NT2/D1 (cell line): ENCODE data around the gene EXOC3L2.

ENCODE experiments used
- DNase-seq: peaks from one replicate; pipeline ENCODE4 v3.0.0-alpha.2; 2011; ENCODE audit warnings: low read depth, low spot score
- H3K27me3 ChIP-seq: 2 replicates; pipeline ENCODE4 v1.6.0; 2011; ENCODE audit warnings: mild to moderate bottlenecking; ENCODE audit not compliant: insufficient read length, insufficient read depth
- H3K36me3 ChIP-seq: 2 replicates; pipeline ENCODE4 v1.6.1; 2011; ENCODE audit warnings: mild to moderate bottlenecking, low read length, mixed read lengths; ENCODE audit not compliant: insufficient read depth, insufficient read length
- H3K4me1 ChIP-seq: 2 replicates; pipeline ENCODE4 v1.5.1; 2011; ENCODE audit not compliant: insufficient read depth, insufficient read length
- H3K4me3 ChIP-seq: 2 replicates; pipeline ENCODE4 v1.5.1; 2011; ENCODE audit warnings: low read depth; ENCODE audit not compliant: insufficient read length
- H3K9ac ChIP-seq: 2 replicates; pipeline ENCODE4 v1.6.0; 2011; ENCODE audit warnings: low read depth; ENCODE audit not compliant: insufficient read length
- H3K9me3 ChIP-seq: 2 replicates; pipeline ENCODE4 v1.5.1; 2011; ENCODE audit warnings: mild to moderate bottlenecking, low read length; ENCODE audit not compliant: insufficient read depth
- SUZ12 ChIP-seq: IDR thresholded peaks from 2 replicates; pipeline ENCODE4 v1.6.1; 2011; ENCODE audit not compliant: insufficient read length, insufficient read depth; ENCODE audit errors: extremely low read depth
- YY1 ChIP-seq: IDR thresholded peaks from 2 replicates; pipeline ENCODE4 v1.6.1; 2011; ENCODE audit not compliant: insufficient read length, insufficient read depth
- ZNF274 ChIP-seq: IDR thresholded peaks from 2 replicates; pipeline ENCODE4 v1.6.1; 2011; ENCODE audit warnings: mild to moderate bottlenecking, low read depth, low read length

Gene EXOC3L2

GRCh38 chr19:45179072-45179891, 65.9 kb downstream of the EXOC3L2 start:
- Histone ChIP-seq H3K4me1 (peaks cover 4% of the 10 kb centered on the region), H3K36me3 (peaks cover 8% of the 10 kb centered on the region), H3K27me3 (no peaks in the 10 kb centered on the region), H3K9me3 (no peaks in the 10 kb centered on the region), H3K9ac (peak overlapping the region; percentile 88), H3K4me3 (peak overlapping the region; percentile 75)
- TF ChIP-seq SUZ12 (no peak), YY1 (no peak)
- no peak for DNase-seq

- Histone ChIP-seq H3K36me3 (peaks cover 8% of the 10 kb centered on the region), H3K4me3 (peak within 1 kb of the TSS; percentile 87), H3K27me3 (no peaks in the 10 kb centered on the region), H3K4me1 (peaks cover 4% of the 10 kb centered on the region), H3K9me3 (no peaks in the 10 kb centered on the region), H3K9ac (peak within 1 kb of the TSS; percentile 88)
- TF ChIP-seq YY1, result no peak
- no peak for TF ChIP-seq SUZ12
- TF ChIP-seq ZNF274, result no peak
- peak; percentile 97 for DNase-seq
Measured at GRCh38 chr19:45178262-45179071, 66.7 kb downstream of the EXOC3L2 start, which contains the start of gene BLOC1S3. Gene BLOC1S3, plus strand, starts transcription at chr19:45178784. Its CDS starts 513 bp downstream, at chr19:45179297.

GRCh38 chr19:45177817-45178261, 67.4 kb downstream of the EXOC3L2 start, which contains the start of gene TRAPPC6A:
Gene TRAPPC6A, minus strand, starts transcription at chr19:45178237. Its CDS starts 19 bp downstream, at chr19:45178218.
- no peak for DNase-seq
- H3K4me3 ChIP-seq, result peak within 1 kb of the TSS; percentile 87
- TF ChIP-seq SUZ12, result no peak
- no peak for TF ChIP-seq YY1
- peaks cover 4% of the 10 kb centered on the region for H3K4me1 ChIP-seq
- no peaks in the 10 kb centered on the region for H3K9me3 ChIP-seq
- H3K36me3 ChIP-seq, result peaks cover 8% of the 10 kb centered on the region
- no peaks in the 10 kb centered on the region for H3K27me3 ChIP-seq
- H3K9ac ChIP-seq, result peak within 1 kb of the TSS; percentile 88

GRCh38 chr19:45175515-45176345, 69.5 kb downstream of the EXOC3L2 start:
- Histone ChIP-seq H3K4me1 (peaks cover 6% of the 10 kb centered on the region), H3K9ac (no peak overlapping the region), H3K36me3 (no peaks in the 10 kb centered on the region), H3K9me3 (no peaks in the 10 kb centered on the region), H3K27me3 (no peaks in the 10 kb centered on the region), H3K4me3 (no peak overlapping the region)
- no peak for TF ChIP-seq ZNF274
- TF ChIP-seq SUZ12, result no peak
- TF ChIP-seq YY1, result no peak
- no peak for DNase-seq

- Histone ChIP-seq H3K4me3 (no peak overlapping the region), H3K4me1 (peaks cover 9% of the 10 kb centered on the region), H3K9ac (no peak overlapping the region), H3K36me3 (no peaks in the 10 kb centered on the region), H3K9me3 (no peaks in the 10 kb centered on the region), H3K27me3 (no peaks in the 10 kb centered on the region)
- TF ChIP-seq ZNF274 (no peak), YY1 (no peak), SUZ12 (no peak)
- DNase-seq, result no peak
Measured at GRCh38 chr19:45173816-45174215, 71.4 kb downstream of the EXOC3L2 start.

- no peaks in the 10 kb centered on the region for H3K36me3 ChIP-seq
- no peak for DNase-seq
- H3K27me3 ChIP-seq, result no peaks in the 10 kb centered on the region
- H3K9me3 ChIP-seq, result no peaks in the 10 kb centered on the region
- TF ChIP-seq ZNF274, result no peak
- TF ChIP-seq YY1, result no peak
- no peak for TF ChIP-seq SUZ12
- no peak overlapping the region for H3K9ac ChIP-seq
- no peak overlapping the region for H3K4me3 ChIP-seq
- peaks cover 9% of the 10 kb centered on the region for H3K4me1 ChIP-seq
Measured at GRCh38 chr19:45172611-45173208, 72.5 kb downstream of the EXOC3L2 start.
